C1 segment of cervical spinal cord (tissue), 14 donors: ENCODE data around the gene TRIM44.
"Not testable (repeated sequence)": the region's sequence is repeated elsewhere in the genome, so short reads cannot be mapped to it uniquely, and the experiment has no call there.

Experiments used
- DNase-seq, 14 donors: peaks; one replicate each; lab custom pipeline; 2025; lab: John Stamatoyannopoulos, UW

The TRIM44 gene

DNA sequence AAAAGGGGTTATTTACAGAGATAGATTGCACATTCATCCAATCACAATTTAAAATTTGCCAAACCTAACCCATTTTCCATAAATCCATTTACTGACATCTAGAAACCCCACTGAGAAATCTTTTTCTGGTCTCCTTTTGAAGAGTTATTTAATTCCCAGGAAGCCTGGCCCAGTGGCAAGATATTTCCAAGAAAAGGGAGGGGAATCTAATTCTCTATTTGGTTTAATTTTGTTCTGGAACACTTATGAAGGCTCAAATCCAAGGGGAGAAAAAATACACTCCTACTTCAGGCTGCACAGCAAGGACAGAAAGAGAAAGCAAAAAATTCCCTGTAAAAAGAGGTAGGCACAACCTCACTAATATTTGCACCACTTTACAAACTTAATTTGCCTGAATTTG is 193.1 kb downstream of the TRIM44 start:
- peak in 1 of 14 donors; percentile 39 for DNase-seq

DNA sequence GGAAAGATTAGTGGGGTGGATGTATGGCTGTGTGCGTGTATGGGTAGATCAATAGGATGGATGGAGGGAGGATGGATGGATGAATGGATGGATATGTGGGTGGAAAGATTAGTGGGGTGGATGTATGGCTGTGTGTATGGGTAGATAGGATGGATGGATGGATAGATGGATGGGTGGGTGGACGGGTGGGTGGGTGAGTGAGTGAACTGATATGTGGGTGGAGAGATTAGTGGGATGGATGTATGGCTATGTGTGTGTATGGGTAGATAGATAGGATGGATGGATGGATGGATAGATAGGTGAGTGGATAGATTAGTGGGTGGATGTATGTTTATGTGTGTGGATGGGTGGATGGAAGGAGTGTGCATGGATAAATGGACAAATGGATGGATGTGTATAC is 193.7 kb downstream of the TRIM44 start:
- no peak for DNase-seq

DNA sequence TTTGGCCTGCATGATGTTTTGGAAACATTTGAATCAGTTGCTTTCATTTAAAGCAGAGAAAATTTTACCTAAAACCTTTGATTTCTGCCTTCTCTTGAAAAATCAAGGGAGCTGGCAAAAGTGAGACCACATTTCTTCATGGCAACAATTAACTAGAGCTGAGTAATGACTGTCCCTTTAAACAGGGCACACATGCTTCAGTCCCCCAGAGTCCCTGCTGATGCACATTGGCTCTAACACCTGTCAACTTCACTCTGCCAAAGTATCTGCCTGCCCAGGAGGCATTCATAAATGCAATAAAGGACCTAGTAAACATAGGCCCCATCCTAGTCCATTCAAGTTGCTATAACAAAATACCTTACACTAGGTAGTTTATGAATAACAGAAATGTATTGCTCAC is 194.2 kb downstream of the TRIM44 start:
- peak in 1 of 14 donors; percentile 92 for DNase-seq

GRCh38 chr11:35857922-35858321 is 195.3 kb downstream of the TRIM44 start:
- no peak for DNase-seq

DNA sequence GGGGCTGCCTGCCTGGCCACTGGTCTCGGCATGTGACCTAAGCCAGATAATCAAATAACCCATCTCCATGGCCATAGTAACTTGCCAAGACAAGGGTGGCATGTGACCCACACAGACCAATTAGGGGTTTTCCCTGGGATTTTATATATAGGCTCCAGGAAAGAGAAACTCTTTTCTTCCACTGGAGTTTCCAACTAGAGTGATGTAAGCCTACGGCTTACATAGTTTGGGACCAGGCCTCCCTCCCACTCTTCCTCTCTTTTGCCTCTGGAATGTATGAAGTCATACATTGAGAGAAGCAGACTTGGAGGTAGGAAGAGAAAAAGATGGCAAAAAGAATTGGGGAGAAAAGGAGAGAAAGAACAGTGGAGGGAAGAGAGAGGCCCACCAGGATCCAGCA is 196.7 kb downstream of the TRIM44 start:
- DNase-seq = no peak

- not testable (repeated sequence) for DNase-seq
These were observed 197.6 kb downstream of the TRIM44 start for GRCh38 chr11:35860194-35860593.

DNA sequence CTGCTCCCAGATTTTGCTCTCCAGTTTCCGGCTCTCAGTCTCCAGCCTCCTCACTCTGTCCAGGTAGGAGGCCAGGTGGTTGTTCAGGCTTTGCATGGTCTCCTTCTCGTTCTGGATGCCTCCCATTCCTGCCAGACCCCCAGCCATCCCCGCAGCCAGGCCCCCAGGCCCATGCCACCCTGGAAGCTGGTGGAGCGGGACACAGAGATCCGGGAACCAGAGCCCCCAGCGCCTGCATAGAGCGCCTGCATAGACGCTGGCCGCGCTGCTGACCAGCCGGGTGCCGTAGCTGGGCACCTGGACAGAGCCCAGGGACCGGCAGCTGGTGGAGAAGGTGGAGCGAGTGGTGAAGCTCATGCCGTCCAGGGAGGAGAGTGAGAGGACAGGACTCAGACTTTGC is 198.6 kb downstream of the TRIM44 start:
- no peak for DNase-seq

DNA sequence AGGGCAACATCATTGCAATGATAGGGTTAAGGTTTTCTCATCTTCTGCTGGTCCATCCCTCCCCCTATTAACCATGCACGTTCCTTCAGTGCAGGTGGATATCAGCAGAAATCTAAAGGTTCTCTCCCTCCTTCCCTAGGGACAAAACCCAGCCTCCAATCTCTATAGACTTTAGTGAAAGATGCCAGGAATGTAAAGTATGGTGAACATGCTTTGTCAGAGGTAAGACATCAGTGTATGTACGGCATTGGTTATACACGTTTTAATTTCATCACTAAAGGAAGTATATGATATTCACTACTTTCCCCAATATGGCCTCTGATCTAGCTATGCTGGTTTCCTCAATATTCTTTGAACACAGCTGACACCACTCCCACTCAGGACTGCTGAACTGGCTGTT is 200.1 kb downstream of the TRIM44 start:
- DNase-seq = no peak

DNA sequence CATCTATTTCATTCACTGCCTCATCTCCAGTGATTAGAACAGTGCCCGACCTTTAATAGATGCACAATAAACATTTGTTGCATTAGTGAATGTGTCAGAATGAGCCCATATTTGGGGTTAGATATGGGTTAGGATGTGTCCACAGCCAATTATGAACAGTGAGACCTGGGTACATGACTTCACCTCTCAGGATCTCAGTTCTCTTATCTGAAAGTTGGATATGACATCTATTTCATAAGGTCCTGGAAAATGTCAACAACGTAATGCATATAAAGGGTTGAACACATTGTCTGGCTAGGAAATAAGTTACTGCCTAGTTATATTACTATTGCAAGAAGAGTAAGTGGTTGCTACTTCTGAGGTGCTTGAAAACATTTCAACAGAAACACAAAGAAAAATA is 201.6 kb downstream of the TRIM44 start:
- no peak for DNase-seq

GRCh38 chr11:35866601-35867000 is 204.0 kb downstream of the TRIM44 start:
- DNase-seq = no peak
